Measurements from ENCODE around the gene NCAM2. TPM values are rescaled to one million over a fixed set of nuclear protein-coding genes. Genes with fewer than 3 reads are reported as not detected.

NCAM2 gene
- total RNA-seq, 1 donor from 2014 or later: 0.84 TPM

GRCh38 chr21:21057349-21058062 is 59.3 kb downstream of the NCAM2 start:
- no peak overlapping the region for H2AFZ ChIP-seq (replicated peaks)
- Mint-ChIP-seq H3K27ac (no peak overlapping the region), H3K9me3 (no peaks in the 10 kb centered on the region), H3K4me1 (peaks cover 3% of the 10 kb centered on the region), H3K4me3 (no peak overlapping the region), H3K27me3 (ENCODE audit: insufficient read depth, low read depth) (no peaks in the 10 kb centered on the region), H3K36me3 (no peaks in the 10 kb centered on the region)
- H3K79me2 ChIP-seq (ENCODE audit: low read depth): no peaks in the 10 kb centered on the region
- no peaks in the 10 kb centered on the region for H3K36me3 ChIP-seq
- no peaks in the 10 kb centered on the region for H3F3A ChIP-seq (ENCODE audit: low read depth)
- H3K4me1 ChIP-seq: no peaks in the 10 kb centered on the region
- H3K4me2 ChIP-seq: no peak overlapping the region
- H3K27ac ChIP-seq: no peak overlapping the region
- no peak for DNase-seq (ENCODE audit: low spot score)
- TF ChIP-seq EZH2phosphoT487 (IDR thresholded peaks at IDR 0.05): no peak
- no peak for TF ChIP-seq EZH2 (IDR thresholded peaks at IDR 0.05)
- TF ChIP-seq CTCF (IDR thresholded peaks at IDR 0.05): no peak
- no peaks in the 10 kb centered on the region for H4K20me1 ChIP-seq (ENCODE audit: low read depth)
- H3K9ac ChIP-seq: no peak overlapping the region
- no peaks in the 10 kb centered on the region for H3K27me3 ChIP-seq
- H3K9me3 ChIP-seq (ENCODE audit: low read depth): no peaks in the 10 kb centered on the region
- no peak overlapping the region for H3K4me3 ChIP-seq

GRCh38 chr21:21063828-21064227 is 65.6 kb downstream of the NCAM2 start:
- H3F3A ChIP-seq (ENCODE audit: low read depth): no peaks in the 10 kb centered on the region
- no peaks in the 10 kb centered on the region for H3K36me3 ChIP-seq
- no peaks in the 10 kb centered on the region for H3K9me3 Mint-ChIP-seq
- H3K4me3 ChIP-seq: no peak overlapping the region
- H2AFZ ChIP-seq (replicated peaks): no peak overlapping the region
- TF ChIP-seq EZH2phosphoT487 (IDR thresholded peaks at IDR 0.05) (no peak), CTCF (IDR thresholded peaks at IDR 0.05) (no peak), EZH2 (IDR thresholded peaks at IDR 0.05) (no peak)
- DNase-seq (ENCODE audit: low spot score): no peak
- no peaks in the 10 kb centered on the region for H3K4me1 Mint-ChIP-seq
- no peak overlapping the region for H3K27ac ChIP-seq
- no peaks in the 10 kb centered on the region for H4K20me1 ChIP-seq (ENCODE audit: low read depth)
- H3K4me3 Mint-ChIP-seq: no peak overlapping the region
- no peaks in the 10 kb centered on the region for H3K9me3 ChIP-seq (ENCODE audit: low read depth)
- H3K79me2 ChIP-seq (ENCODE audit: low read depth): no peaks in the 10 kb centered on the region
- no peaks in the 10 kb centered on the region for H3K4me1 ChIP-seq
- no peak overlapping the region for H3K4me2 ChIP-seq
- no peaks in the 10 kb centered on the region for H3K36me3 Mint-ChIP-seq
- H3K27ac Mint-ChIP-seq: no peak overlapping the region
- H3K27me3 Mint-ChIP-seq (ENCODE audit: insufficient read depth, low read depth): no peaks in the 10 kb centered on the region
- H3K27me3 ChIP-seq: no peaks in the 10 kb centered on the region
- no peak overlapping the region for H3K9ac ChIP-seq

- no peaks in the 10 kb centered on the region for H3K36me3 ChIP-seq
- no peaks in the 10 kb centered on the region for H4K20me1 ChIP-seq (ENCODE audit: low read depth)
- H3K4me2 ChIP-seq: no peak overlapping the region
- no peaks in the 10 kb centered on the region for H3K9me3 Mint-ChIP-seq
- H3K4me3 ChIP-seq: no peak overlapping the region
- no peak for DNase-seq (ENCODE audit: low spot score)
- H3K4me3 Mint-ChIP-seq: no peak overlapping the region
- H3K9me3 ChIP-seq (ENCODE audit: low read depth): no peaks in the 10 kb centered on the region
- no peaks in the 10 kb centered on the region for H3K4me1 ChIP-seq
- H3K4me1 Mint-ChIP-seq: no peaks in the 10 kb centered on the region
- H3K79me2 ChIP-seq (ENCODE audit: low read depth): no peaks in the 10 kb centered on the region
- no peaks in the 10 kb centered on the region for H3K36me3 Mint-ChIP-seq
- H3F3A ChIP-seq (ENCODE audit: low read depth): no peaks in the 10 kb centered on the region
- no peak overlapping the region for H3K27ac Mint-ChIP-seq
- no peak overlapping the region for H2AFZ ChIP-seq (replicated peaks)
- no peak overlapping the region for H3K9ac ChIP-seq
- TF ChIP-seq CTCF (IDR thresholded peaks at IDR 0.05): no peak
- TF ChIP-seq EZH2 (IDR thresholded peaks at IDR 0.05): no peak
- no peak for TF ChIP-seq EZH2phosphoT487 (IDR thresholded peaks at IDR 0.05)
- H3K27ac ChIP-seq: no peak overlapping the region
- no peaks in the 10 kb centered on the region for H3K27me3 Mint-ChIP-seq (ENCODE audit: insufficient read depth, low read depth)
- H3K27me3 ChIP-seq: no peaks in the 10 kb centered on the region
Measured at GRCh38 chr21:21064353-21064752, 66.1 kb downstream of the NCAM2 start.

Data from neural progenitor cell (in vitro differentiated cells).